Tibial artery (tissue), 4 donors: Measurements from ENCODE around the gene SLC33A1.
A peak's percentile ranks its signal among the peaks of the same experiment; 100 is the strongest.
"Not testable (repeated sequence)": the region's sequence is repeated elsewhere in the genome, so short reads cannot be mapped to it uniquely, and the experiment has no call there.

ENCODE experiments used
- DNase-seq, 2 donors: peaks; one replicate each; pipeline ENCODE4 v3.0.0-alpha.2; 2019
- H3K27ac ChIP-seq, 2 donors: fragments of 200-600 bp; sonication (generic) in 1 of 2; 1 replicate in 1 of 2; 2 replicates in 1 of 2; pipeline ENCODE4 v1.5.1; 2018 to 2019; ENCODE audit warnings: mild to moderate bottlenecking in 1 of 2
- H3K27me3 ChIP-seq, 2 donors: fragments of 200-600 bp; sonication (generic) in 1 of 2; one replicate each; pipeline versions ENCODE4 v1.5.1 to v1.6.0; 2016 to 2019
- H3K36me3 ChIP-seq, 3 donors: fragments of 200-600 bp; sonication (generic) in 2 of 3; one replicate each; pipeline ENCODE4 v1.5.1; 2016 to 2019; ENCODE audit warnings: mild to moderate bottlenecking in 2 of 3
- H3K4me1 ChIP-seq, 4 donors: fragments of 200-600 bp; sonication (generic) in 2 of 4; 1 replicate in 3 of 4; 2 replicates in 1 of 4; pipeline ENCODE4 v1.5.1; 2016 to 2019
- H3K4me3 ChIP-seq, 2 donors: fragments of 200-600 bp; sonication (generic) in 1 of 2; 1 replicate in 1 of 2; 2 replicates in 1 of 2; pipeline ENCODE4 v1.5.1; 2018 to 2019; ENCODE audit warnings: mild to moderate bottlenecking in 2 of 2
- H3K9me3 ChIP-seq, 3 donors: fragments of 200-600 bp; sonication (generic) in 1 of 3; one replicate each; pipeline ENCODE4 v1.5.1; 2016 to 2019
- CTCF ChIP-seq, 2 experiments: fragments of 200-600 bp in 1 of 2; fragments of 450-650 bp in 1 of 2; IDR thresholded peaks; one replicate each; pipeline ENCODE4 v1.5.1; 2017 to 2019; ENCODE audit warnings: antibody characterized with exemption in 2 of 2, mild to moderate bottlenecking in 1 of 2, moderate library complexity in 1 of 2
- intact Hi-C: fragments of 100-400 bp; cut with DNase I; formaldehyde crosslinking; loops from one replicate; pipeline ENCODE4 v1.15.0; 2023; ENCODE audit warnings: low total_unique reads

Gene SLC33A1

DNA sequence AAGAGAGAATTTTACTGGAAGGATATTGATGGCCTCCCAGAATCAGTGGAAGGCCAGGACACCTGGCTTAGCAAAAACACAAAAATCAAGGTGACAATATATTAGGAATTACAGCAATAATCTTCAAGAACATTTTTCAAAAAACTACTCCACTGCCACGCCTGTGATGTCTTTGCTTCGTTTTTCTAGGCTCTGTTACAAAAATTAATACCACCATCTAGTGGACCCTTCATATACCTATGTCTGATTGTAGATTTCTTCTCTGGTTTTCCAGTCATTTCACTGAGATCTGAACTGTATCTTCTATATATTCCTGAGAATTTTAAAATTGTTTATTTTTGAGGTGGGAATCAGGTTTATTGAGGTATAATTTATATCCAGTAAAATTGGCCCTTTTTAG lies 5.6 kb upstream of the SLC33A1 start:
- Histone ChIP-seq H3K27me3 (no peaks in the 10 kb centered on the region), H3K27ac (no peak overlapping the region), H3K36me3 (no peaks in the 10 kb centered on the region), H3K9me3 (no peaks in the 10 kb centered on the region), H3K4me1 (peaks cover 0 to 6% (median 2%) of the 10 kb centered on the region in 4 donors), H3K4me3 (no peak overlapping the region)
- no peak for TF ChIP-seq CTCF (IDR thresholded peaks at IDR 0.05)
- intact Hi-C loops, result no loop called here
- no peak for DNase-seq

- H3K9me3 ChIP-seq, result no peaks in the 10 kb centered on the region
- peaks cover 0 to 51% (median 43%) of the 10 kb centered on the region in 4 donors for H3K4me1 ChIP-seq
- H3K36me3 ChIP-seq, result peaks cover 0 to 5% (median 0%) of the 10 kb centered on the region in 3 donors
- peak in 1 of 2 donors; percentile 37 for DNase-seq
- TF ChIP-seq CTCF (IDR thresholded peaks at IDR 0.05), result no peak
- peak overlapping the region; percentile 93 to 95 for H3K27ac ChIP-seq
- intact Hi-C loops, result no loop called here
- H3K4me3 ChIP-seq, result peak overlapping the region; percentile 90 to 99
- H3K27me3 ChIP-seq, result no peaks in the 10 kb centered on the region
Measured at GRCh38 chr3:155853214-155854140, 750 bp downstream of the SLC33A1 start.

- intact Hi-C loops, result no loop called here
- Histone ChIP-seq H3K27me3 (no peaks in the 10 kb centered on the region), H3K9me3 (no peaks in the 10 kb centered on the region), H3K27ac (peak overlapping the region in 1 of 2 donors; percentile 93), H3K4me1 (peaks cover 0 to 61% (median 45%) of the 10 kb centered on the region in 4 donors), H3K4me3 (peak overlapping the region; percentile 90 to 99), H3K36me3 (peaks cover 0 to 9% (median 7%) of the 10 kb centered on the region in 3 donors)
- no peak for DNase-seq
- TF ChIP-seq CTCF (IDR thresholded peaks at IDR 0.05), result no peak
Measured at GRCh38 chr3:155852341-155852740, 1.9 kb downstream of the SLC33A1 start.

DNA sequence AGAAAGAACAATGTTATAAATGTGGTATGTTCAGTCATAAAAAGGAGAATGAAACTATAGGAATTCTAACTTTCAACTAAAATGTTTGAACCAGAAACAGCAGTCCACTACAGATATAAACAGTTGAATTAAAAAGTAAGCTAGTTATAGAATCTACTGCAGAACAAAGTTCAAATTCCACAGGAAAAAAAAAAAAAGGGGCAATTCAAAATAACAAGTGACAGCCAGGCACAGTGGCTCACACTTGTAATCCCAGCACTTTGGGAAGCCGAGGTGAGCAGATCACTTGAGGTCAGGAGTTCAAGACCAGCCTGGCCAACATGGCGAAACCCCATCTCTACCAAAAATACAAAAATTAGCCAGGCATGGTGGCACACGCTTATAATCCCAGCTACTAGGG lies 4.8 kb downstream of the SLC33A1 start:
- H3K27ac ChIP-seq, H3K27me3 ChIP-seq, intact Hi-C loops, H3K36me3 ChIP-seq, DNase-seq, H3K9me3 ChIP-seq, H3K4me3 ChIP-seq: not testable (repeated sequence)
- peaks cover 0 to 85% (median 55%) of the 10 kb centered on the region in 4 donors for H3K4me1 ChIP-seq

DNA sequence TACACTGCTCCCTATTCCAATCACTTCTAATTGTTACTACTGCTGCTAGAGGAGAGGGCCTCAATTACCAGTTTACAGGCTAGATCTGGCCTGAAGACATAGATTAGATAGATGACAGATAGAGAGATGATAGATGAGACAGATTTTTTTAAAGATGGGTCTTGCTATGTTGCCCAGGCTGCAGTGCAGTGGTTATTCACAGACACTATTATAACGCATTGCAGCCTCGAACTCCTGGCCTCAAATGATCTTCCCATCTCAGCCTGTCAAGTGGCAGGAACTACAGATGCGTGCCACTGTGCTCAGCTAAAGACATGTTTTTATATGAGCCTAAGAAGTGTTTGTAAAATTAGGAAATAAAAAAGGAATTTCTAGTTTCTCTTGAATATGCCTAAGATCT lies 6.2 kb downstream of the SLC33A1 start:
- no peak overlapping the region for H3K27ac ChIP-seq
- no peaks in the 10 kb centered on the region for H3K9me3 ChIP-seq
- TF ChIP-seq CTCF (IDR thresholded peaks at IDR 0.05), result no peak
- intact Hi-C loops, result no loop called here
- peaks cover 0 to 91% (median 51%) of the 10 kb centered on the region in 4 donors for H3K4me1 ChIP-seq
- H3K36me3 ChIP-seq, result peaks cover 0 to 9% (median 7%) of the 10 kb centered on the region in 3 donors
- no peak overlapping the region for H3K4me3 ChIP-seq
- DNase-seq, result no peak
- no peaks in the 10 kb centered on the region for H3K27me3 ChIP-seq

- peaks cover 0 to 72% (median 33%) of the 10 kb centered on the region in 4 donors for H3K4me1 ChIP-seq
- H3K4me3 ChIP-seq, result no peak overlapping the region
- TF ChIP-seq CTCF (IDR thresholded peaks at IDR 0.05), result no peak
- H3K27me3 ChIP-seq, result no peaks in the 10 kb centered on the region
- intact Hi-C loops, result no loop called here
- no peaks in the 10 kb centered on the region for H3K9me3 ChIP-seq
- no peak for DNase-seq
- peaks cover 0 to 9% (median 7%) of the 10 kb centered on the region in 3 donors for H3K36me3 ChIP-seq
- H3K27ac ChIP-seq, result no peak overlapping the region
Measured at GRCh38 chr3:155846119-155846518, 8.1 kb downstream of the SLC33A1 start.
